ENCODE measurements around the gene ARV1.
A peak's percentile ranks its signal among the peaks of the same experiment; 100 is the strongest.
"Not testable (repeated sequence)": the region's sequence is repeated elsewhere in the genome, so short reads cannot be mapped to it uniquely, and the experiment has no call there.

ARV1 gene

DNA sequence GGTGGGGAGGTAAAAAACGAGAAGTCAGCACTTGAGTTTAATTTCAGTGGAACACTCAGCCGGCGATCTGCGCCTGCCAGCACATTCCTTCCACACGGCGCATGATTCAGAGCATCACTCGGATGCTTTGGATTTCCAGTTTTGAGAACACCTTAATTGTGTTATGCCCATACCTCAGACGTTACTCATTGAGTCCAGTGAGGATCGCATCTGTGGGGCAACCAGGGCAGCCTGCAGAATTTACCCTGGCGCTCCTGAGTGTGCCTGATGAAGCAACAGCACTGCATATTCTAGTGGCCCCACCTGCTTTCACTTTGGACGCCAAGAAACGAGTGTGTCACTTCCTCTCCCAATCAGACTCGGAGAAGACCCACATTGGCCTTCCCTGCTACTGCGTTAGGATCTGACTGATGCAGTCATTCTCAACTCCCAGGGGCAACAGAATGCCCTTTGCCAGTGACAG lies 41.3 kb downstream of the ARV1 start:
- DNase-seq (ENCODE audit: low spot score): no peak

- DNase-seq (ENCODE audit: low spot score): no peak
Observed at GRCh38 chr1:231020816-231021215, 41.9 kb downstream of the ARV1 start.

GRCh38 chr1:231021540-231022031 lies 42.7 kb downstream of the ARV1 start:
- no peak for DNase-seq (ENCODE audit: low spot score)

DNA sequence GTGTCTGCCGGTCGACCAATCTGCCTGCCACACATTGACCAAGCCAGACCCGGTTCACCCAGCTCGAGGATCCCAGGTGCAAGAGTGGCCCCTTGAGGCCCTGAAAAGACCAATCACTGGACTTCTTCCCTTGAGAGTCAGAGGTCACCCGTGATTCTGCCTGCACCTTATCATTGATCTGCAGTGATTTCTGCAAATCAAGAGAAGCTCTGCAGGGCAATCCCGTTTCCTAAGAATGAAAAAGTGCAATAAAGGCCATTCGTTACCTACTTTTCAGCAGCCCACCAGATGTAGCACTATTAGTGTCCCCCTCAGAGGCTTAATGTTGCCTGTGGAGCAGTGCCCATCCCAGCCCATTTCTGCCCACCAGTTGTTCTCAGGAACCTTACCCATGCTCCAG lies 43.6 kb downstream of the ARV1 start:
- not testable (repeated sequence) for DNase-seq (ENCODE audit: low spot score)

- DNase-seq (ENCODE audit: low spot score): no peak
Observed at GRCh38 chr1:231023150-231023549, 44.3 kb downstream of the ARV1 start.

DNA sequence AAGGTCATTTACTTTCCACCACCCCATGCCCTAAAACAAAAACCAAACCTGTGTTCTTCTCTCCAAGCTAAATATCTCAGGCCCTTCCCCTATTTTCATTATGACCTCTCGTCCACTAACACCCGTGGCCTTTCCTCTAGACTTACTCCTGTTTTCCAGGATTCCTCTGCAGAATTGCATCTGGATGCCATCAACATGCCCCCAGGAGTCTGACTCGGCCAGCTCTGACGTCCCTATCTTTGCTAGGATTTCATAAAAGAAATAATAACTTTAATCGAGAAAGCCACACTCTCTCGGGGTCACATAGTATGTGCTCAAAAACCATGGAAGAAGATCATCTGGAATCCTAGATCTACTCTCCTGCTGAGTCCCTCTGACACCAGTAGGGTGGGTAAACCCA lies 47.7 kb downstream of the ARV1 start:
- DNase-seq (ENCODE audit: low spot score): no peak

DNA sequence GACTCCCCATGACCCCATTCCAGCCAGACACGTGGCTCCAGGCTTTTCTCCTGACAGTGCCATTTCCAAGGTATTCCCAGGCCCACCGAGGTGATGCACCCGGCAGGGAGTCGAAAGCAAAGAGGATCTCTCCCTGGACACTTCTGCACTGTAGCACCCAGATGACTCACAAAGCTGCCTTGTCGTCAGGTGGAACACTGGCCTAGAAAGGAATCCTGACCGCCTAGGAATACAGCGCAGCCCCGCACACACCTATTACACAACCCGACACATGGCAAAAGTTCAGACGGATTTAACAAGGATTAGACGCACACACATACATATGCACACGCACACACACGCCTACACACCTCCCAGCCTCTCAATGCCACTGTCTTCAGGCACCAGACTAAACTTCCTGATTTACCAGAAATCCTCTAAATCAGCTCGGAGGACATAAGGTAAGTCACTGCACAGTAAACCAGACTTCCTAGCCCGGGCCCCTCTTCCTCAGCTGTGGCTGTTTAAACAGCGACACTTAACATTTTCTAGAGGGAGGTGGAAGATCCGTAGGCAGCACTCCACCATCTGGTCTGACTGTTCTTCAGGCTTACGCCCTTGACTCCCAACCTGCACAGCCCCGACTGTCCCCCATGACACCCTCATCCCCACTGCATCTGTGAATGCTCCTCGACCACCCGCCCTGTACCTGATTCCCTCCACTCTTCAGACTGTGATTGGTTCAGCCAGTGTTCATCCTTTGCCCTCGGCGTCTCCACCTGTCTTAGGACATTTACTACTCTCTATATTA lies 48.4 kb downstream of the ARV1 start:
- DNase-seq (ENCODE audit: low spot score): no peak

- no peak for DNase-seq (ENCODE audit: low spot score)
Observed at GRCh38 chr1:231027971-231028370, 49.1 kb downstream of the ARV1 start.

GRCh38 chr1:231028682-231029081 lies 49.8 kb downstream of the ARV1 start:
- no peak for DNase-seq (ENCODE audit: low spot score)

DNA sequence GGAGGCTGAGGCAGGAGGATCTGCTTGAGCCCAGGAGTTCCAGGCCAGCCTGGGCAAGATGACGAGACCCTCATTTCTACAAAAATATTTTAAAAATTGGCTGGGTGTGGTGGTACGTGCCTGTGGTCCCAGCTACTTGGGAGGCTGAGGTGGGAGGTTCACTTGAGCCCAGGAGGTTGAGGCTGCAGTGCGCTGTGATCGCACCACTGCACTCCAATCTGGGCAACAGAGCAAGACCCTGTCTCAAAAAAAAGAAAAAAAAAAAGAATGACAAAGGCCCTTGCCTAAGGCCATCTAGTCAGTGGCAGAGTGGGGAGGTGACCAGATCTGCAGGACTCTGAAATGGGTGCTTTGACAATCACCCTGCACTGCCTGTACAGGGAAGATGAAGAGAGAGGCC lies 50.4 kb downstream of the ARV1 start:
- not testable (repeated sequence) for DNase-seq (ENCODE audit: low spot score)

DNA sequence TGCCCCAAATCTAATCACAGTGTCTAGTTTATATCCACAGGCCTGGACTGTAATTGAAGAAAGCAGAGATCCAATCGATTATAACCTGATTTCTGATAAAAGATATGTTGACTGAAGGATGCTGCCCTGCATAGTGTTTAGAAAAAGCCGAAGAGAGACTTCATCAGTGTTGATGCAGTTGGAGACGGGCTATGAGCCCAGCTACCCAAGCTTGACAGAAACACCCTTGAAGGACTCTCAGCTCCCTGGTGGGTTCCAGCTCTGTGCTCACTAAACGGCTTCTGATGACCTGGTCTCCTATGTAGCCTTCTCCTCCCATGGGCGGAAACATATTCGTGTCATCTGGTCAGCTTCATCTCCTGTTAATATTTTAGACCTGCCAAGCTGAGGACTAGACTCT lies 50.9 kb downstream of the ARV1 start:
- DNase-seq (ENCODE audit: low spot score): no peak

DNA sequence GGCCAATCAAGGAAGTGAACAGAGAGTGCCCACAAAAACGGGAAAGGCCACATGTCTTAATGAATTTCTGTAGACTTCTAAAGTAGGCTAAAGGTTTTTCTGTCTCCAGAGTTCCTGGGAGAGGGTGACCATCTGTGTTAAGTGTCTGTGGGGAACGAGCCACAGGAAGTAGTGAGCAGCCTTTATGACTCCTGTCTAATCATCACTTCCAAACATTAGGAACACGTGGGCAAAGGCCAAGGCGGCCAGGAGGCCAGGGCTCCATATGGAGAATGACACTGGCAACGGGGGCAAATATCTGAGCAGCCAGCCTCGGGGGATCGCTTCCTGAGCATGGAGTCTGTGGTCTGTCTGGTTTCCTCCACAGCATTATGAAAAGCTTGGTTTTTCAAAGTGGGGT lies 54.1 kb downstream of the ARV1 start:
- no peak for DNase-seq (ENCODE audit: low spot score)

DNA sequence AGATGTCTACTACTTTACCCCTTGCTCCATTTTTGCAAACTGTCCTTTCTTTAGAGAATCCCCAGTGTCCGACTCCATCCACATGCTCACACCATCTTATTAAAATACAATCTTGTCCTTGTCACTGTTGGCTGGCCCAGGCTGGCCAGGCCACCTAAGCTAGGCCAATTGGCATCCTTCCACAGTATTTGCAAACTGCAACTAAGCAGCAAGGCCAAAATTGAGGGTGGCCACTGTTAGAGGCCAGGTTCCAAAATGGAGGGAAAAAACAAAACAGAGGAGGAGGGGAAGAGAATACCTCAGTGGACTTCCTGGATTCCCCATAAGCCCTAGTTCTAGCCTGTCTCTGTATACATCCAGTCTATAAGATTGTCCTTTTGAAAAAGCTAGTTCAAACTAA lies 56.9 kb downstream of the ARV1 start:
- peak; percentile 33 for DNase-seq (ENCODE audit: low spot score)

GRCh38 chr1:231036416-231036815 lies 57.5 kb downstream of the ARV1 start:
- DNase-seq (ENCODE audit: low spot score): peak; percentile 38

- DNase-seq (ENCODE audit: low spot score): no peak
Observed at GRCh38 chr1:231037585-231038517, 59.0 kb downstream of the ARV1 start.

DNA sequence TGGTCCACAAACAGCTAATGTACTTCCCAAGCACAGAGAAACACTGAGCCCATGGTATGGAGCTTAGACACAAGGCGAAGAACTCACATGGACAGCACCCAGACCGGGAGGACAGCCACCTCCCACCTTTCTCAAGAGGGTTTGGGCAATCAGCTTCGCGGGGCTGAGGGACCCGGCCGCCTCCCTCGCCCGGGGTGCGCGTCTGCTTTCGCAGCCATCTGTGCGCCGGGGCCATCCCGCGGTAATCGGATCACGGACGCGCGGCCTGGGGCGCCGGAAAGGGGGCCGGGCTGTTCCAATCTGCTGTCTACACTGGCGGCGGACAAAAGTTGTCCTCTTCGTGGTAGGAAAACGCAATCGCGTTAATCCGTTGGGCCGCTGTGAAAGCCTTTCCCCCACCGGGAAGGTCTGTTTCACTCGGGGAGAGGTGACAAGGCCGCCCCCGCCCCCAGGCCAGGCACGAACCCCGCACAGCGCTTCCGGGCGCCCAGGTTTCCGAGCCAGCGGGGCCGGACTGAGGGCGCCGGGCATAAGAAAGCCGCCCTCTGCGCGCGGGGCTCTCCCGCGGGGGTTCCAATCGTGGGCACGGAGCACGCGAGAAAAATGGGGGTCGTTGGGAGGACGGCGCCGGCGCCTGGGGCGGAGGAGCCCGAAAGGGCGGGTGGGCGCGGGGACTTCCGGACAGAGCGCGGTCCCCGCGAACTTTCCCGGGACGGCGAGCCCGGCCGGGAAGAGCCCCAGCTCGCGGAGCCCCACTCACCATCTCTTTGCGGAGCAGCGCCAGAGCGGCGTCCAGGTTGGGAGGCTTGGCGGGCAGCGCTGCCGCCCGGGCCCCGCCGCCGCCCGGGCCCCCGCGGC lies 60.5 kb downstream of the ARV1 start:
- no peak for DNase-seq (ENCODE audit: low spot score)

- DNase-seq (ENCODE audit: low spot score): peak; percentile 48
Observed at GRCh38 chr1:231040019-231040799, 61.3 kb downstream of the ARV1 start, which contains the start of gene FAM89A. TSS of gene FAM89A (minus strand) at chr1:231040254. CDS start at chr1:231040211, 43 bp downstream.

- DNase-seq (ENCODE audit: low spot score): no peak
Observed at GRCh38 chr1:231040800-231041718, 62.2 kb downstream of the ARV1 start.

DNA sequence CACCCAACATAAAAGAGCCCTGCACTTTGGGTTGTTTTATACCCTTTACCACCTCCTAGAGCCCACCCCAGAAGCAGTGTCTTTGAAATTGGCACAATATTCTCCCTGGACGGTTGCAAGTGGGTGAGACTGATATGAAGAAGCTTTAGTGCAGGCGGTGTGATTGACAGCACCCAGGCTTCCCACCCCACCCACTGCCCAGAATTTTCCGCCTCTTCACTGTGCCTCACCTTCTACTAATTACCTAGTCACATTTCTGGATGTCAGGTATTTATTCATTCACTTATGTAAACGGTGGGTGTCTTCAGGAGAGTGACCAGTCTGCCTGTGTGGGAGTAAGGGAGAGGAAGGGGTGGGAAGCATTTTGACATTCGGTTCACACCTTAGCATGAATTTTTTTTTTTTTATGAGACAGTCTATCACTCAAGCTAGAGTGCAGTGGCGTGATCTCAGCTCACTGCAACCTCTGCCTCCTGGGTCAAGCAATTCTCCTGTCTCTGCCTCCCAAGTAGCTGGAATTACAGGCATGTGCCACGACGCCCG lies 62.9 kb downstream of the ARV1 start:
- DNase-seq (ENCODE audit: low spot score): no peak

- DNase-seq (ENCODE audit: low spot score): no peak
Observed at GRCh38 chr1:231044588-231044987, 65.7 kb downstream of the ARV1 start.
